T-cell (primary cell): ENCODE results near the gene HCCS. TPM values are rescaled to one million over a fixed set of nuclear protein-coding genes. Genes with fewer than 3 reads are reported as not detected.

Experiments
- ATAC-seq, 4 experiments: fragments of 200-7000 bp in 3 of 4; fragments of 150-1000 bp in 1 of 4; cut with Tn5 transposase; replicated peaks in 1 of 4; 1 replicate in 3 of 4; 2 replicates in 1 of 4; pipeline ENCODE4 v1.10.0; 2021; ENCODE audit warnings: moderate library complexity in 3 of 4, mild to moderate bottlenecking in 2 of 4, moderate number of reproducible peaks in 1 of 4
- CTCF ChIA-PET, 2 donors: fragments of 300-600 bp; sonication (Branson Sonifier 250); formaldehyde crosslinking; loops; one replicate each; lab custom pipeline; 2022; ENCODE audit warnings: antibody characterized with exemption in 2 of 2; lab: Charles Lee
- POLR2A ChIA-PET, 2 donors: fragments of 300-600 bp; sonication (Branson Sonifier 250); formaldehyde crosslinking; loops; one replicate each; lab custom pipeline; 2022; ENCODE audit warnings: antibody characterized with exemption in 2 of 2; lab: Charles Lee
- DNase-seq, 35 experiments: peaks; one replicate each; pipeline versions ENCODE4 v3.0.0 to v3.0.0-alpha.2; 2013 to 2023
- H3K27ac ChIP-seq: one replicate; pipeline ENCODE4 v1.5.1; 2013; ENCODE audit warnings: low read length
- H3K27me3 ChIP-seq, 2 experiments: replicated peaks in 1 of 2; 1 replicate in 1 of 2; 2 replicates in 1 of 2; pipeline versions ENCODE4 v1.6.1 to v1.7.0; 2013; ENCODE audit warnings: low read length in 1 of 2, mixed read lengths in 1 of 2; ENCODE audit not compliant: control insufficient read depth in 2 of 2, insufficient read depth in 2 of 2; ENCODE audit errors: extremely low read depth in 1 of 2
- H3K36me3 ChIP-seq, 2 donors: 1 replicate in 1 of 2; 2 replicates in 1 of 2; pipeline versions ENCODE4 v1.6.1 to v1.7.0; 2013; ENCODE audit warnings: low read length in 1 of 2; ENCODE audit not compliant: control insufficient read depth in 2 of 2, insufficient read depth in 1 of 2; ENCODE audit errors: extremely low read depth in 1 of 2
- H3K4me1 ChIP-seq, 2 experiments: 1 replicate in 1 of 2; 2 replicates in 1 of 2; pipeline versions ENCODE4 v1.6.1 to v1.7.0; 2013; ENCODE audit warnings: low read length in 2 of 2, mixed read lengths in 1 of 2; ENCODE audit not compliant: insufficient read depth in 2 of 2, control insufficient read depth in 1 of 2; ENCODE audit errors: extremely low read depth in 1 of 2
- H3K4me3 ChIP-seq, 2 donors: 1 replicate in 1 of 2; 2 replicates in 1 of 2; pipeline versions ENCODE4 v1.5.1 to v1.7.0; 2013; ENCODE audit warnings: mild to moderate bottlenecking in 2 of 2, low read length in 1 of 2, moderate library complexity in 1 of 2; ENCODE audit not compliant: control insufficient read depth in 1 of 2; ENCODE audit errors: extremely low read depth in 1 of 2
- H3K9me3 ChIP-seq: 2 replicates; pipeline ENCODE4 v1.7.0; 2013
- H3K27ac Mint-ChIP-seq, 2 donors: one replicate each; pipeline ENCODE4 v1.8.0; 2020 to 2021; ENCODE audit warnings: mild to moderate bottlenecking in 2 of 2, mixed read lengths in 2 of 2
- H3K27me3 Mint-ChIP-seq, 2 donors: one replicate each; pipeline ENCODE4 v1.8.0; 2021 to 2022; ENCODE audit warnings: mixed read lengths in 2 of 2
- H3K36me3 Mint-ChIP-seq: one replicate; pipeline ENCODE4 v1.8.0; 2021; ENCODE audit warnings: mixed read lengths
- H3K4me1 Mint-ChIP-seq, 3 donors: one replicate each; pipeline ENCODE4 v1.8.0; 2020 to 2022; ENCODE audit warnings: mixed read lengths in 3 of 3, mild to moderate bottlenecking in 1 of 3
- H3K4me3 Mint-ChIP-seq, 3 donors: one replicate each; pipeline ENCODE4 v1.8.0; 2020 to 2022; ENCODE audit warnings: mild to moderate bottlenecking in 3 of 3, mixed read lengths in 3 of 3, moderate library complexity in 3 of 3
- H3K9me3 Mint-ChIP-seq, 3 donors: one replicate each; pipeline ENCODE4 v1.8.0; 2020 to 2022; ENCODE audit warnings: mixed read lengths in 3 of 3
- WGBS: methylation state at CpG from one replicate; pipeline ENCODE4 v1.1.5; 2013; ENCODE audit warnings: missing lambda C conversion rate; ENCODE audit not compliant: insufficient coverage; 5-methylcytosine and 5-hydroxymethylcytosine counted together
- total RNA-seq, 35 experiments: library from RNA in 6 of 35; stranded (reverse) in 6 of 35; fragments of 120-200 nt in 1 of 35; gene quantifications; one replicate each; pipeline versions ENCODE4 v1.2.1 to v1.2.4 and lab custom pipeline; 2013 to 2026

The HCCS gene
- total RNA-seq, 5 donors from 2014 or later (not counting 1 experiment from before 2014, with no cell fraction given), result 7.1 to 17.0 (median 15.3) TPM

- Histone ChIP-seq H3K9me3 (no peaks in the 10 kb centered on the region), H3K4me1 (no peaks in the 10 kb centered on the region), H3K27me3 (no peaks in the 10 kb centered on the region), H3K4me3 (no peak overlapping the region), H3K27ac (no peak overlapping the region), H3K36me3 (no peaks in the 10 kb centered on the region)
- ChIA-PET CTCF (no interaction called here), POLR2A (no interaction called here)
- H3K36me3 Mint-ChIP-seq, result no peaks in the 10 kb centered on the region
- H3K27me3 Mint-ChIP-seq, result peaks cover 6 to 41% of the 10 kb centered on the region in 2 donors
- no peaks in the 10 kb centered on the region for H3K9me3 Mint-ChIP-seq
- H3K27ac Mint-ChIP-seq, result no peak overlapping the region
- no peaks in the 10 kb centered on the region for H3K4me1 Mint-ChIP-seq
- ATAC-seq (no peak), DNase-seq (no peak)
- H3K4me3 Mint-ChIP-seq, result no peak overlapping the region
- no CpG with 5 or more reads among the region's 4 CpGs for WGBS
Measured at GRCh38 chrX:11171956-11172355, 60.8 kb downstream of the HCCS start.

GRCh38 chrX:11172415-11172814, 61.3 kb downstream of the HCCS start:
- Histone ChIP-seq H3K9me3 (no peaks in the 10 kb centered on the region), H3K27me3 (no peaks in the 10 kb centered on the region), H3K4me1 (no peaks in the 10 kb centered on the region), H3K4me3 (no peak overlapping the region), H3K27ac (no peak overlapping the region), H3K36me3 (no peaks in the 10 kb centered on the region)
- Mint-ChIP-seq H3K36me3 (no peaks in the 10 kb centered on the region), H3K4me1 (no peaks in the 10 kb centered on the region), H3K9me3 (no peaks in the 10 kb centered on the region), H3K4me3 (no peak overlapping the region), H3K27ac (no peak overlapping the region), H3K27me3 (peaks cover 6 to 36% of the 10 kb centered on the region in 2 donors)
- no peak for DNase-seq
- WGBS, result no CpG with 5 or more reads among the region's 4 CpGs
- CTCF ChIA-PET, result no interaction called here
- POLR2A ChIA-PET, result no interaction called here
- ATAC-seq, result no peak

Other genes starting within 250 kb of the HCCS start
- not detected for gene AMELX, start 182.1 kb downstream of the HCCS start, total RNA-seq